22Rv1 (cell line): ENCODE data around the gene IGF2R.

Experiments used
- H3K27ac ChIP-seq: fragments of 450-650 bp; 2 replicates; pipeline ENCODE4 v1.5.1; 2017
- ZFX ChIP-seq: fragments of 450-650 bp; IDR thresholded peaks from 2 replicates; pipeline ENCODE4 v1.6.1; 2017; ENCODE audit warnings: antibody characterized with exemption, borderline replicate concordance
- TF ChIP-seq, protein P1 (sequence below): fragments of 450-650 bp; IDR thresholded peaks from 2 replicates; pipeline ENCODE4 v1.5.1; 2017; ENCODE audit warnings: mild to moderate bottlenecking

Gene IGF2R

DNA sequence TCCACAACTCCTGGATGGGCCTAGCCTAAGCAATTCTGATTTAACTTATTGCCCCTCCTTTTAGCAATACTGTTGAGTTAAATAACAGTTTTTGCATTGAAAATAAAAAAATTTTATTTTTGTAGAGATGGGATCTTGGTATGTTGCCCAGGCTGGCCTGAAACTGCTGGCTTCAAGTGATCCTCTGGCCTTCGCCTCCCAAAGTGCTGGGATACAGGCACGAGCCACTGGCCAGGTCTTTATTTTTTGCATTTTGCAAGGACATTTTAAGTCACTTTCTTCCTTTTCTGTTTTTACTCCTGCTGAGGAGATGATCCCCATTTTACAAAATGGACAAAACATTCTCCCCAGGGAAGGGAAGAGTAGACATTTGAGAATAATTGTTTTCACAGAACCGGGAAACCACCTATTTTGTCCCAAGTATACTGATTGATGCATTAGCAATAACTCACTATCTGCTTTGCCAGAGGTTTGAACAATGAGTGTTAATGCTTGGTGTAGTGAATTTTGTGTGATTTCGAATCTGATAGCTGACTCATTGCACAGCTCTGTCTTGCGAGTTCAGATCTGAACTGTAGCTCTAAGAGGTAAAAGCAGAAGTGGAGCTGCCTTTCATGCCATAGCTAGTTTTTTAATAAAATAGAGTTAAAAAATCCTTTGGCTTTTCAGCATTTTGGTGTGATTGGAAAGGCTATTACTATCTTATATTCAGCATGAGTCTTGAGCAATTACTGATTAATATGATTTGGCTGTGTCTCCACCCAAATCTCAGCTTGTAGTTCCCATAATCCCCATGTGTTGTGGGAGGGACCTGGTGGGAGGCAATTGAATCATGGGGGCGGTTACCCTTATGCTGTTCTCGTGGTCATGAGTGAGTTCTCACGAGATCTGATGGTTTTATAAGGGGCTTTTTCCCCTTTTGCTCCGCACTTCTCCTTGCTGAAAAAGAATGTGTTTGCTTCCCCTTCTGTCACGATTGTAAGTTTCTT, 20.9 kb downstream of the IGF2R start:
- no peak for TF ChIP-seq ZFX
- TF ChIP-seq, protein P1, sequence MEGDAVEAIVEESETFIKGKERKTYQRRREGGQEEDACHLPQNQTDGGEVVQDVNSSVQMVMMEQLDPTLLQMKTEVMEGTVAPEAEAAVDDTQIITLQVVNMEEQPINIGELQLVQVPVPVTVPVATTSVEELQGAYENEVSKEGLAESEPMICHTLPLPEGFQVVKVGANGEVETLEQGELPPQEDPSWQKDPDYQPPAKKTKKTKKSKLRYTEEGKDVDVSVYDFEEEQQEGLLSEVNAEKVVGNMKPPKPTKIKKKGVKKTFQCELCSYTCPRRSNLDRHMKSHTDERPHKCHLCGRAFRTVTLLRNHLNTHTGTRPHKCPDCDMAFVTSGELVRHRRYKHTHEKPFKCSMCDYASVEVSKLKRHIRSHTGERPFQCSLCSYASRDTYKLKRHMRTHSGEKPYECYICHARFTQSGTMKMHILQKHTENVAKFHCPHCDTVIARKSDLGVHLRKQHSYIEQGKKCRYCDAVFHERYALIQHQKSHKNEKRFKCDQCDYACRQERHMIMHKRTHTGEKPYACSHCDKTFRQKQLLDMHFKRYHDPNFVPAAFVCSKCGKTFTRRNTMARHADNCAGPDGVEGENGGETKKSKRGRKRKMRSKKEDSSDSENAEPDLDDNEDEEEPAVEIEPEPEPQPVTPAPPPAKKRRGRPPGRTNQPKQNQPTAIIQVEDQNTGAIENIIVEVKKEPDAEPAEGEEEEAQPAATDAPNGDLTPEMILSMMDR: no peak
- H3K27ac ChIP-seq: no peak overlapping the region

DNA sequence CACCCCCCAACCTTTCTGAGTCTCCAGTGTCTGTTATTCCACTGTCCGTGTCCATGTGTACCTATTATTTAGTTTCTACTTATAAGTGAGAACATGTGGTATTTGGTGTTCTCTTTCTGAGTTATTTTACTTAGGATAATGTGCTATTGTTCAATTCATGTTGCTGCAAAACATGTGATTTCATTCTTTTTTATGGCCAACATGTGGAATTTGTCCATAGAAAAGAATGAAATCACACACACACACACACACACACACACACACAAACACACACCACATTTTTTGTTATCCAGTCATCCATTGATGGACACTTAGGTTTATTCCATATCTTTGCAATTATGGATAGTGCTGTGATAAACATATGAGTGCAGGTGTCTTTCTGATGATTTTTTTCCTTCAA, 23.5 kb downstream of the IGF2R start:
- H3K27ac ChIP-seq: no peak overlapping the region
- no peak for TF ChIP-seq ZFX
- TF ChIP-seq, protein P1: no peak

DNA sequence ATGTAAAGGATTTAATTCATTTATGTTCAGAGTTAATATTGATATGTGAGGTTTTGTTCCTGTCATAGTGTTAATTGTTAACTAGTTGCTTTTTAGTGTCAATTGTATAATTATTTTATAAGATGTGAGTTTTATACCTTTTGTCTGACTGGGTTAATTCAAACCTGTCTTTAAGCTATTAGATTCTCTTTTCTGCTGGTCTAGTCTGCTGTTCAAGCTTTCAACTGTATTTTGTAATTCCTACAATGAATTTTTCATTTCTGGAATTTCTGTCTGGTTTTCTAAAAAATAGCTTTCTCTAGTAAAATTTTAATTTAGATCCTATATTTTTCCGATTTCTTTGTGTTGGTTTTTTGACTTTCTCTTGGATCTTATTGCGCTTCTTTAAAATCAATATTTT, 26.5 kb downstream of the IGF2R start:
- TF ChIP-seq ZFX: no peak
- TF ChIP-seq, protein P1: no peak
- H3K27ac ChIP-seq: no peak overlapping the region

DNA sequence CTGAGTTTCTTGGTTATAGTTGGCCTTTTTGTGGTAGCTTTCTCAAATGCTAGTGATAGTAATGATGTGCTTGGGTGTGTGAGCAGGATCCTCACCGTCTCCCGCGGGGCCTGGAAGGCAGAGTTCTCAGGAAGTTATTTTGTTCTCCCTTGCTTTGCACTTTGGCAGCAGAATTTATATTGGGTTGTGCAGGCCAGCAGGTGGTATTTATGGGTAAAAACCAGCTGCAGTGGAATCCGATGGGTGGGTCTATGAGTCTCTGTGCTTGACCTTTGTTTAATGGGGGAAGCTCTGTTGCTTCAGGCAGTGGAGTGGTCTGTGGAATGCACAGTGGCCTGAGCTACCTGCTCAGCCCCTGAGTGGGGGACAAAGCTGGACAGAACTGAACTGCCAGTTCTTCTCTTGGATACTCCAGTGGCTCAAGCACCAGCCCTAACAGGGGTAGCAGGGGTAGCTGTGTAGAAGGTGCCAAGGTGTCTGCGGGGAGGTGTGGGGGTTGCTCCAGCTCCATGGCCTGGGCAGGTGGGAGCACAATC, 27.3 kb downstream of the IGF2R start:
- TF ChIP-seq, protein P1: no peak
- no peak for TF ChIP-seq ZFX

DNA sequence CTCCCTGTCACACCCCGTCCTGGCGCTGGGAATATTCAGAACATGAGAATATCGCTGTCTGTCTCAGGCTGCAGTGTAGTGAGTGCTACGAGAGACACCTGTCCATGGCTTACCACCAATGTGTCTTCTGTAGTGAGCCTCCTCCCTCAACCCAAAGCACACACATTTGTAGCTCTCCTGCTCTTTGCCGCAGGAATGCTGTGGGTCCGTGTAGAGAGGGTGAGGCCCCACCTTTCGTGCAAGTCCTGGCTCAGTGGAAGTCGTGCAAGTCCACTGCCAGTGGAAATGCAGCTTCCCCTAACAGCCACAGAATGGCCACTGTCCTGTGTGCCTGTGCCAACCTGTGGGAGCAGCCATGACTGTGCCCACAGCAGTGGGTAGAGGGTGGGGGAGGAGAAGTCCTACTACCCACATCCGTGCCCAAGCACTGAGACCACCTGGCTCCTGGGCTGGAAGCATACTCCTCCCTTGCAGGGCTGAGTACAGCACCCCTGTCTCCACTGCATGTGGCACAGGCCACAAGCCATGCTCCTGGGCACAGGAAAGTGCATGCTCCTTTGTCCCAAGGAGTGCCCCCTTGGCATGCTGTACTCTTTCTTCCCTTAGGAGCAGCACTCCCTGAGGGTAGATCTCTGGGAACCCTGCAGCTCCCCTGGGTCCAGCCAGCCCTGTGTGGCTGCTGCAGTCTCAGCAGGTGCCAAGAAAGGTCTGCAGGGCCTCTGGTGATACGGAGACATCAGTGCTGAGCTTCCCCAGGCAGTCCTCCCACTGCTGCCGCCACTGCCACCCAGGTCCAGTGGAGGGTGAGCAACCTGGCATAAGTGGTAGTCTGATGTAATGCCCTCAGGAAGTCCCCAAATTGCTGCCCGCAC, 28.0 kb downstream of the IGF2R start:
- TF ChIP-seq, protein P1: no peak
- no peak for TF ChIP-seq ZFX
- H3K27ac ChIP-seq: no peak overlapping the region

More for the DNA sequence above, 27.3 kb downstream of the IGF2R start:
- H3K27ac ChIP-seq: no peak overlapping the region

DNA sequence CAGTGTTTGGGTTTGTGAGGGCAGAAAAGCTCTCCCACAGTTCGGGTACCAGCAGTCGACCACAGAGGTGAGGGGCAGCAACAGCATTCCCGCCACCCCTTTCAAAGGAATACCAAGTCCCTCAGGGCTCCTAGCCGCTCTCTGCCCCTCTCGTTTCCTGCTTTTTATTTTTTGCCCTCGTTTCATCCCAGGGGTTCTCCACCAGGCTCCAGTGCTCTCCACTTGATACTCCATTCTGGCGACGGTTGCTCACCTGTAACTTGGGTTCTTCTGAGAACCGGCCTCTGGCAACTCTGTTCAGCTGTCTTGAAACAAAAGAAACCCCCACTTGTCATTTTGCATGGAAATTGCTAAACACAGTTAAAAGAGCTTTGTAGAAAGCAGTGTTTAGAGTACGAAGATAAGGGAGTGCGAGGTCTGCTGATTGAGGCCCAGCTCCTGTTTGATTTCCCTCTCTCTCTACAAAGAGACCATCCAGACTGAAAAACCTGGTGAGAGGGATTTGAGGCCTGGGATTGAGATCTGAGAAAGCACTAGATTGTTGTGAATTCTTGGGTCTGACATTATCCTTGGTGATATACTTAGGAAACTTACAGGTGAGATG, 28.7 kb downstream of the IGF2R start:
- no peak overlapping the region for H3K27ac ChIP-seq
- no peak for TF ChIP-seq ZFX
- TF ChIP-seq, protein P1: no peak
